ENCODE measurements around the gene CHL1. TPM values are rescaled to one million over a fixed set of nuclear protein-coding genes. Genes with fewer than 3 reads are reported as not detected.

CHL1 gene
- total RNA-seq, 1 experiment from 2014 or later, result not detected

DNA sequence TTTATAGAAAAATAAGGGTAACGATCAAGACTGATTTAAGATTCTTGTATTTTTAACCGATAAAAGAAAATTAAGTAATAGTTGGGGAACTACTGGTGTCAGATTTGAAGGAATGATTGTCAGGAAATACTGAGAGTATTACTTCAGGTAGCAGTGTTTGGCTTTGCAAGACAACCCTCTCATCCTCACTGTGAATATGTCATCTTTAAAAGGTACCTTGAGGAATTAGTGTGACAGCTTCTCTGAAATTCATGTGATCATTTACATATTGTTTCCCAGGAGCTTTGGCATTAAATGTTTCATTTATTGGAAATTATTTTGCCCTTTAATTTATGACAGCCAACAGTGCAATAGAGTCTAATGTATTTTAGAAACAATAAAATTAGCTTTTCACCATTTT, 3.3 kb downstream of the CHL1 start:
- Histone ChIP-seq H3K4me1 (replicated peaks) (no peaks in the 10 kb centered on the region), H3K4me3 (no peak overlapping the region), H3K9me3 (replicated peaks) (peaks cover 14% of the 10 kb centered on the region), H3K27me3 (replicated peaks) (no peaks in the 10 kb centered on the region), H3K27ac (no peak overlapping the region), H3K36me3 (no peaks in the 10 kb centered on the region)
- no peak for DNase-seq (ENCODE audit: low read depth in 1 of 2, low spot score in 2 of 2)

DNA sequence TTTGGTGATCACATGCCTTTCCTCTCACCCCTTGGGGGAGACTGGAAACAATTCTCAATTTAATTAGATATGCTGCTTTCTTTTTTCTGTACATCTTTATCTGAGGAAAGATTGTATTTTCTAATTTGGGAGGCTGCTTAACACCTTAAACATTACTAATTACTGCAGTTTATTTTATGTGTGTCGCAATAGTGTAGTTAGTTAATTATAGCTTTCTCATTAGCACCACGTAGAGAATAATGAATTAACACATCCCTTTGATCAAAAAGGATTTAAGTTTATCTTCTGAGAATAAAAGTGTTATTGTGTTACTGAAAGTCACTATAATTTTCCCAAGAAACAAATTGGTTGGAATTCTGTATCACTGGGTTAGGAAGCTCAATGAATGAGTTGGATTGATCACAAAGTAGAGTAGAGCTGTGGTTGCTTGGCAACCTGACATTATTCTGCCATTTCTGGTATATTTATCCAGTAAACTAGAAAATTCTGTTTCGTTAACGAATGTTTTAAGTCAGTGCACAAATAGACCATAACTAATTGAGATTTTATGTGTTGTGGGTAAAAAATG, 4.3 kb downstream of the CHL1 start:
- peaks cover 14% of the 10 kb centered on the region for H3K9me3 ChIP-seq (replicated peaks)
- no peak overlapping the region for H3K4me3 ChIP-seq
- H3K27ac ChIP-seq, result no peak overlapping the region
- no peaks in the 10 kb centered on the region for H3K36me3 ChIP-seq
- H3K27me3 ChIP-seq (replicated peaks), result no peaks in the 10 kb centered on the region
- no peak for DNase-seq (ENCODE audit: low read depth in 1 of 2, low spot score in 2 of 2)
- no peaks in the 10 kb centered on the region for H3K4me1 ChIP-seq (replicated peaks)

DNA sequence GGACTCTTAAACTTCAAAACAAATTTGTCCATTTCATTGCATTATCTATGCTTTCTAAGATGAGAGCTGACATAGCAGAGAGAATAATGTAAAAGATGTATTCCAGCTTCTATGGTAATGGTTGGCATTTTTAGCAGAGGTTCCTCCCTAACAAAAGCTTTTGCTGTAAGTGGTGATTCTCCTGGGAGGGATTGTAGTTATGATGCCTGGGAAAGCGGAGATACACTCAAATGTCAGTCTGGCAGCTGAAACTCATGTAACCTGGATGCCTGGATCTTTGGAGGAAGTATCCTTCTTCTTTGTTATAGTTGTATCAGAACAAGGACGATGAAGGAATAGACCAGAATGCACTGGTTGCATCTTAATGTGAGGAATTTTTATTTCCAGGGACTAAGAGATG, 7.5 kb downstream of the CHL1 start:
- H3K36me3 ChIP-seq, result no peaks in the 10 kb centered on the region
- no peak overlapping the region for H3K4me3 ChIP-seq
- H3K9me3 ChIP-seq (replicated peaks), result peaks cover 14% of the 10 kb centered on the region
- no peaks in the 10 kb centered on the region for H3K4me1 ChIP-seq (replicated peaks)
- no peak for DNase-seq (ENCODE audit: low read depth in 1 of 2, low spot score in 2 of 2)
- H3K27ac ChIP-seq, result no peak overlapping the region
- no peaks in the 10 kb centered on the region for H3K27me3 ChIP-seq (replicated peaks)

DNA sequence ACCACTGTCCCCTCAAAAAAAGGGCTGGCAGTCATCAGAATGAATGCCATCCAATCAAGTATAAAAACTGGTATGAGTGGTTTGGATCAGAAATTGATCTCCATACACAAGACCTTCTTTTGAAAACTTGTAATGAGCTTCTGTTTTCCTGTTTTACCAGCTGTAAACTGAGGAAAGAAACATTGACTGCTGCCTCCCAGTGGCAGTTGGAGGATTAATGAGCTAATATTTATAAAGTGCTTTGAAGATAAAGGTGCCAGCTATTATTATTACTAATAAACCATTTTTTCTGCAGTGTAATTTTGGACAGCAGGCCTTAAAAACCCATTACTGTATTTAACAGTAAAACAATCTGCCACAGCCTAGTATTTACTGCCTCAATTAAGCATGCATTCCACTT, 11.4 kb downstream of the CHL1 start:
- no peak overlapping the region for H3K4me3 ChIP-seq
- H3K27me3 ChIP-seq (replicated peaks), result no peaks in the 10 kb centered on the region
- H3K27ac ChIP-seq, result no peak overlapping the region
- no peak for DNase-seq (ENCODE audit: low read depth in 1 of 2, low spot score in 2 of 2)
- no peaks in the 10 kb centered on the region for H3K4me1 ChIP-seq (replicated peaks)
- H3K9me3 ChIP-seq (replicated peaks), result 0 out of 2 replicates have a peak, but pooled peaks cover 9% of the 10 kb centered on the region
- H3K36me3 ChIP-seq, result no peaks in the 10 kb centered on the region

DNA sequence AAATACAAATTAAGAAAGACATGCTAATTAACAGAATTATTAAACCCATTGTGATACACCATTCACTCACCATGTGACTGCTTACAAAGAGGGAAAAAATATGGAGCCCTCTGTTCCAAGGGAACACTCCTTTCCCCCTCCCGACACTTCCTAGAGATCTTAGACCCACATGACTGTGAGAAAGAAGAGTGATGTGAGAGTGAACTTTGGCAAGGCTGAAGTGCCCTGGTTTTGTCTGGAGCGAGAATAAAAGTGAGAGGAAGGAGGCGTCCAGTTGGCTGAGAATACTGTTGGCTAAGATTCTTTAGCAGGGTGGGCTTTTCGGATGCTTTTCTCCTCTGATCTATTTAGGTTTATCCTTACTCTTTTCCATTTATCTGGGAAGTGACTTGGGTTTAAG, 14.1 kb downstream of the CHL1 start:
- Histone ChIP-seq H3K9me3 (replicated peaks) (0 out of 2 replicates have a peak, but pooled peaks cover 5% of the 10 kb centered on the region), H3K36me3 (no peaks in the 10 kb centered on the region), H3K27ac (no peak overlapping the region), H3K27me3 (replicated peaks) (no peaks in the 10 kb centered on the region), H3K4me1 (replicated peaks) (no peaks in the 10 kb centered on the region), H3K4me3 (no peak overlapping the region)
- no peak for DNase-seq (ENCODE audit: low read depth in 1 of 2, low spot score in 2 of 2)

DNA sequence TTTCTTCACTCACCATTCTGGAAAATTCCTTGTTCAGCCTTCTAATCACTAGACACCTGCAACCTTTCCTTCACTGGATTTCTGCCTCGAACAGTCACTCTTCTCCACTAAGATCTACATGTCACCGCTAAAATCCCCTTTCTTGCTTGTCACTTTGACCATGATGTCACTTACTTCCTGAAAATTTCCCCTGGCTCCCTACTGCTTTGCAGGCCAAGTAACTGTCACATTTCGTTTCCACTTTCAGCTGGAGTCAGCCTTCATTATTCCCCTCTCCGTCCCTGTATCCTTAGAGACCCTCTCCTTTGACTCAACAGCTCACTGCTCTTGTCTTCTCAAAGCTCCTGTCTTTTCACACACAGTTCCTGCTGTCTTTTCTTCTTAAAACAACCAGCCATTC, 15.9 kb downstream of the CHL1 start:
- Histone ChIP-seq H3K4me3 (no peak overlapping the region), H3K36me3 (no peaks in the 10 kb centered on the region), H3K27ac (no peak overlapping the region), H3K4me1 (replicated peaks) (no peaks in the 10 kb centered on the region), H3K27me3 (replicated peaks) (no peaks in the 10 kb centered on the region), H3K9me3 (replicated peaks) (0 out of 2 replicates have a peak, but pooled peaks cover 5% of the 10 kb centered on the region)
- DNase-seq (ENCODE audit: low read depth in 1 of 2, low spot score in 2 of 2), result no peak

DNA sequence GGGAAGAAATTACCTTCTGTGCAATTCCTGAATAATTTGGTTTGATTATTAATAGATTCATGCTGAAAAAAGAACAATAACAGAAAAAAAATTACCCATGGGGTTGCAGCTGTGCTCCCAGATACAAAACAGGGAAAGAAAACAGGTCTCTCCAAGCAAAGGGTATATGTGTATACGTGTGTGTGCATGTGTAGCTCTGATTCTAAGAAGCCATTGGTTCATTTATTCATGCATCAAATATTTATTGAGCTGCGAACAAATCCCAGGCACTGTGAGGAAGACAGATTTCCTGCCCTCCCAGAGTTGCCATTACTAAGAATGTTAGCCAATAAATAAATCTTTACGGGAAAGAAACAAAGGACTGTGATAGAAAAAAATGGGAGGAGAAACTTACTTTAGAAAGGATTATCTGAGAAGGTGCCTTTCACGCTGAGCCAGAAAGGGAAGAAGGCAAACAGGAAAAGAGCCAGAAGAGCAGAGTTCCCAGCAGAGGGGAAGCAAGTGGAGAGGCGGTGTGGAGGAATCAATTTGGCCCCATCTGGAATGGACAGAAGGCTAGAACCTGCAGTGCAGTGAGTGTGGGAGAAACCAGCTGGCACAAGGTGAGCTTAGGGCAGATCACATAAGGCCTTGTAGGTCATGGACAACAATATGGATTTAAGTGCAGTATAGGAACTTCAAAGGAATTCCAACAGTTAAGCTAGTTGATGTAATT, 20.7 kb downstream of the CHL1 start:
- Histone ChIP-seq H3K27me3 (replicated peaks) (no peaks in the 10 kb centered on the region), H3K4me1 (replicated peaks) (no peaks in the 10 kb centered on the region), H3K27ac (no peak overlapping the region), H3K9me3 (replicated peaks) (0 out of 2 replicates have a peak, but pooled peaks cover 7% of the 10 kb centered on the region), H3K4me3 (no peak overlapping the region), H3K36me3 (no peaks in the 10 kb centered on the region)
- no peak for DNase-seq (ENCODE audit: low read depth in 1 of 2, low spot score in 2 of 2)

DNA sequence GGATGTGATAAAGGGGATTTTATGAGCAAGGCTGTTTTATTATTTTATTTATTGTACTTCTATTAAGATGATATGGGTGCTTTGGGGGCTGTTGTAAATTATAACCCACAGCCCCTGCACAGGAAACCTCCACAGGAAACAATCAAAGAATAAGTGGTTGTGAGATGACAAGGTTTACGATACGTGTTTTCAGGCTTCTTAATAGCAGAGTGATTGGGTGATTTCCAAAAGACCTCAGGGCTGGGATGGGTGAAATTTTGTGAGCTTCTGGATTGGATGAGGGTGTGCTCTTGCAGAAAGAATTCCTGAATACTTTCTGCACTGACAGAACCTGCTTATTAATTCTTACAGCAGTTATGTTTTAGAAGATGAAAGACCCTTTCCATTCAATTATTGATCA, 21.4 kb downstream of the CHL1 start:
- DNase-seq (ENCODE audit: low read depth in 1 of 2, low spot score in 2 of 2), result no peak
- no peak overlapping the region for H3K27ac ChIP-seq
- H3K36me3 ChIP-seq, result no peaks in the 10 kb centered on the region
- H3K27me3 ChIP-seq (replicated peaks), result no peaks in the 10 kb centered on the region
- H3K4me1 ChIP-seq (replicated peaks), result no peaks in the 10 kb centered on the region
- H3K9me3 ChIP-seq (replicated peaks), result 0 out of 2 replicates have a peak, but pooled peaks cover 7% of the 10 kb centered on the region
- no peak overlapping the region for H3K4me3 ChIP-seq

DNA sequence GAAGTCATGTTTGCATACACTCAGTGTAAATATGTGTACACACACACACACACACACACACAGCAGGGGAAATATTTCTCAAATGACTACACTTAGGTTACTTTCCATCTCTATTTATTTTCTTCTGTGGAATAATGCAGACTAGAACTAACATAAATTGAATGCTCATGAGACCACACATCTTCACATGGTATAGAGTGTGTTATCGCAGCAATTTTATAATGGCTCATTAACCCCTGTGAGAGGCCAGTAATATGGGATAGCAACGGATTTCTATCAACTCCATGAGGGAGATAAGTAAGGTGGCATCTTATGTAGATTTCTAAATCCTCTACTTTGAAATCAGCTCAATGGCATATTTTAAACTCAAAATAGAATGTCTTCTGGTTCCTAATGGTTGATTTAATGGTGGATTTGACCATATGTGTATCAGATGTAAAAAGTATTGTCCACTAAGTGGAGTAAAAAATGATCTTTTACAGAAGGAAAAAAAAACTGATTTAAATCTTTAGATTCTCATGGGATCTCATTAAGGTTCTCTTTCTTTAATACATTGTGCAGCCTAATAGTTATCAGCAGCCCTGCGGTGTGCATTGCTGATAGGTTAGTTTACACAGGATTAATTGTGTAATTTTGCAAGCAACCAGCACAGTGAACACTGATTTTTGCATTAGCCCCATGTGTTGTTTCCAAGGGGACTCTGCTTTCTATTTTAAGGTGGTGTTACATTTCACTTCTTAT, 32.0 kb downstream of the CHL1 start:
- H3K27me3 ChIP-seq (replicated peaks), result no peaks in the 10 kb centered on the region
- H3K4me3 ChIP-seq, result no peak overlapping the region
- no peaks in the 10 kb centered on the region for H3K9me3 ChIP-seq (replicated peaks)
- no peak overlapping the region for H3K27ac ChIP-seq
- no peak for DNase-seq (ENCODE audit: low read depth in 1 of 2, low spot score in 2 of 2)
- no peaks in the 10 kb centered on the region for H3K4me1 ChIP-seq (replicated peaks)
- no peaks in the 10 kb centered on the region for H3K36me3 ChIP-seq

DNA sequence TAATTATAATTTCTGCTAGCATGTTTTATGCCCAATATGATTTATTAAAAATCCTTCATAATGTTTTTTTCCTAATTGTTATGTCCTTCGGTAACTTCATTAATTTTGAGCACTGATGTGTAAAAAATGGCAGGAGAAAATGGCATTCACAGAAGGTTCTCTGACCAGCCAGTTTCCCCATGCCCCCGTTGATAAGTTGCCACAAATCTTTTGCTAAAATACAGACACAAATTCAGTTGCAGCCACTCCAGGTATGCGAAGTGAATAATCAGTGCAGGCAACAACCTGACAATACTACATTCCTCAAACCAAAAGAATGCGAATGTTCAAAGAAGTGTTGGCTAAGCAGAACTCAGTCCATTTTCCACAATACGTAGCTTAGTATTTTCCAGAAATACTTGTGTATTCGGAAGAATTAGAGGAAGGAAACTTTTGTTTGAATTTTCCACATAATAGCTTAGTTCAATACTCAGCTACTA, 32.7 kb downstream of the CHL1 start:
- no peak overlapping the region for H3K27ac ChIP-seq
- no peak overlapping the region for H3K4me3 ChIP-seq
- no peaks in the 10 kb centered on the region for H3K4me1 ChIP-seq (replicated peaks)
- H3K36me3 ChIP-seq, result no peaks in the 10 kb centered on the region
- no peaks in the 10 kb centered on the region for H3K9me3 ChIP-seq (replicated peaks)
- DNase-seq (ENCODE audit: low read depth in 1 of 2, low spot score in 2 of 2), result no peak
- H3K27me3 ChIP-seq (replicated peaks), result no peaks in the 10 kb centered on the region

DNA sequence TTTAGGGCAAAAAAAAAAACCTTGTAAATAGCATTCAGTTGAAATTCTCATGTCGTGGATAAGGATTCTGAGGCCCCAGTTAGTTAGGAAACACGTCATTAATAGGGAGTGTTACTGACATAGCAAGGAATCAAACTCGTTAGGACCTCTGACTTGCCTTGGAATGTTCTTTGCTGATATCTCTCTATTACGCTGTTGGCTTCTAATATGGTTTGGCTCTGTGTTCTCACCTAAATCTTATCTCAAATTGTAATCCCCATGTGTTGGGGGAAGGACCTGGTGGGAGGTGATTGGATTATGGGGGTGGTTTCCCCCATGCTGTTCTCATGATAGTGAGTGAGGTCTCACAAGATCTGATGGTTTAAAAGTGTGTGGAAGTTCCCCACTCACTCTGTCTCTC, 40.3 kb downstream of the CHL1 start:
- DNase-seq (ENCODE audit: low read depth in 1 of 2, low spot score in 2 of 2), result no peak
- no peaks in the 10 kb centered on the region for H3K27me3 ChIP-seq (replicated peaks)
- no peaks in the 10 kb centered on the region for H3K9me3 ChIP-seq (replicated peaks)
- H3K27ac ChIP-seq, result no peak overlapping the region
- H3K36me3 ChIP-seq, result no peaks in the 10 kb centered on the region
- no peaks in the 10 kb centered on the region for H3K4me1 ChIP-seq (replicated peaks)
- H3K4me3 ChIP-seq, result no peak overlapping the region

DNA sequence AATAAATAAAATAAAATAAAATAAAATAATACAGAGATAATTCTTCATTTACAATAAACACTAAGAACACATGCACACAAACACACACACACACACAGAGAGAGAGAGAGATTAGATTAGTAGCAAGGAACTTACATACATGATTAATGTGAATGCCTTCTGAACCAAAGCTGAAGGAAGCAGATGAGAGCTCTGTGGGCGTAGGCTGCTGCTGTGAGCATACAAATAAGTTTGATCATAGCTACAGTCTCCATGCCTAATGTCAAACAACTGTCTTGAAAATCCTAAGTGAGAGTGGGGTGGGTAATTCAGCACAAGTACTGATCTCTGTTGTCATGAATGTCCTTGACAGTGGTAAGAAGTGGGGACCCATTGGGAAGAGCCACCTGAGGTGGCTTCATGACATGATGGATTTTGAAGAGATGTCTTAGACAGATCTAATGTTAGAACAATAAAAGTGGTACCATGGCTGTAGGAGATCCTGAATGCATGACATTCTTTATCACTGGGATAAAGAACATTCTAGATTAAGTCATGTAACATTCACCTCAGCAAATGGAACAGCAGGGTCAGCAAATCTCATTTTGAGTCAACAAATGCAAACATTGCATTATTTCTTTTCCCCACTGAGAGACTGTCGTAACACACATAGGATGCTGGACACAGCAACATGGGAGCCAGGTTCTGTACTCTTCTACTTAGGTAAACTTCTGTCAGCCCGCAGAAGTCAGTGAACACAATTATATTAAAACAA, 46.2 kb downstream of the CHL1 start:
- Histone ChIP-seq H3K36me3 (no peaks in the 10 kb centered on the region), H3K27me3 (replicated peaks) (no peaks in the 10 kb centered on the region), H3K4me3 (no peak overlapping the region), H3K4me1 (replicated peaks) (no peaks in the 10 kb centered on the region), H3K27ac (no peak overlapping the region), H3K9me3 (replicated peaks) (no peaks in the 10 kb centered on the region)
- DNase-seq (ENCODE audit: low read depth in 1 of 2, low spot score in 2 of 2), result no peak

DNA sequence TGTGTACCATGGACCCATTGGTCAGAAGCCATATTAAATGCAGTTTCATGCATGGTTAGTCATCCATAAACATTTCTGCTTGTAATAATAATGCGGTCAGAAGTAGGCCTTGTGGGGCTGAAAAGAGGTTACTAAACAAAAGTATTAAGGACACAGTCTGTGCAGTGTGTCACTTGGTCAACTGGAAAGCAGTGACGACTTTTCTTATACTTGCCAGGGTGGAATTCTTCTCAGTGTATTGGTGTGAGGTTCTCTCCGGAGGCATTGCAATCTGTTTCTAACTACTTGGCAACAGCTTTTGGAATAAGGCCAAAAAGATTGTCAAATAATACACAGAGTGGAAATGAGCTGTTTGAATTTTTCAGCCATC, 46.8 kb downstream of the CHL1 start:
- Histone ChIP-seq H3K4me1 (replicated peaks) (no peaks in the 10 kb centered on the region), H3K27me3 (replicated peaks) (no peaks in the 10 kb centered on the region), H3K9me3 (replicated peaks) (no peaks in the 10 kb centered on the region), H3K36me3 (no peaks in the 10 kb centered on the region), H3K27ac (no peak overlapping the region), H3K4me3 (no peak overlapping the region)
- DNase-seq (ENCODE audit: low read depth in 1 of 2, low spot score in 2 of 2), result no peak

DNA sequence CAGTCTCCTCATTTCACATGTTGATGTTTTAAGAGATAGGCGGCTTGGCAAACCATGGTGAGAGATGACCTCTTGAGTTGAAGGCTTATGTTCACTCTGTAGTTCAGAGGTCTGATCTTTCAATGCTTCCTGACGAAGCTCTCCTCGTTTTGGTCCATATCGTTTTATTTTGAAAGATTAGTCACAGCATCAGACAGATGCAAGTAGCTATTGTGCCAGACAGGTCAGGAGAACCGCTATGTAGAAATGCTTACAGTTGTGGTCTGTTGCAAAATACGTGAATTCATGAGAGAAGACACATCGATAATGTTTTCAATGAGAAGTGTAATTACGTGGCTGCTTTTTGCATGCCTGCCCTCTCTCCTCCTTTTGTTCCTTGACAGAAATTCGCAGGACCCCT, 47.5 kb downstream of the CHL1 start:
- Histone ChIP-seq H3K27me3 (replicated peaks) (no peaks in the 10 kb centered on the region), H3K4me3 (no peak overlapping the region), H3K27ac (no peak overlapping the region), H3K9me3 (replicated peaks) (no peaks in the 10 kb centered on the region), H3K4me1 (replicated peaks) (no peaks in the 10 kb centered on the region), H3K36me3 (no peaks in the 10 kb centered on the region)
- DNase-seq (ENCODE audit: low read depth in 1 of 2, low spot score in 2 of 2), result no peak
